PC-9 (cell line): ENCODE measurements around the gene FAM111A.

Experiments used
- CTCF ChIP-seq: fragments of 200-600 bp; sonication (generic); conservative IDR thresholded peaks from 2 replicates; pipeline ENCODE4 v1.6.1; 2017; ENCODE audit warnings: mixed run types, antibody characterized with exemption, mild to moderate bottlenecking, moderate library complexity
- EZH2 ChIP-seq: fragments of 200-600 bp; sonication (generic); IDR thresholded peaks from 2 replicates; pipeline ENCODE4 v1.8.0; 2017; ENCODE audit warnings: antibody characterized with exemption, low read depth

GRCh38 chr11:59142530-59143507, at the start of gene FAM111A:
- TF ChIP-seq CTCF (no peak; the same call in 1 of the 2 replicates), EZH2 (no peak)
